NCI-H460 (cell line): ENCODE data around the gene HTATSF1. TPM values are rescaled to one million over a fixed set of nuclear protein-coding genes. Genes with fewer than 3 reads are reported as not detected.

ENCODE experiments used
- DNase-seq: peaks from one replicate; pipeline ENCODE4 v3.0.0-alpha.2; 2016; ENCODE audit warnings: low read depth; ENCODE audit errors: extremely low read depth
- polyA plus RNA-seq: library from polyadenylated mRNA; depleted of rRNA; stranded (reverse); fragments of >200 nt; gene quantifications from 2 replicates; pipeline ENCODE4 v1.2.3, GENCODE V29; 2014; cell fraction: nucleus; rRNA removed
- total RNA-seq: library from RNA; depleted of rRNA; stranded (reverse); fragments of >200 nt; shearing (Covaris generic); gene quantifications from 2 replicates; pipeline ENCODE4 v1.2.3, GENCODE V29; 2014; rRNA removed

HTATSF1 gene, protein sequence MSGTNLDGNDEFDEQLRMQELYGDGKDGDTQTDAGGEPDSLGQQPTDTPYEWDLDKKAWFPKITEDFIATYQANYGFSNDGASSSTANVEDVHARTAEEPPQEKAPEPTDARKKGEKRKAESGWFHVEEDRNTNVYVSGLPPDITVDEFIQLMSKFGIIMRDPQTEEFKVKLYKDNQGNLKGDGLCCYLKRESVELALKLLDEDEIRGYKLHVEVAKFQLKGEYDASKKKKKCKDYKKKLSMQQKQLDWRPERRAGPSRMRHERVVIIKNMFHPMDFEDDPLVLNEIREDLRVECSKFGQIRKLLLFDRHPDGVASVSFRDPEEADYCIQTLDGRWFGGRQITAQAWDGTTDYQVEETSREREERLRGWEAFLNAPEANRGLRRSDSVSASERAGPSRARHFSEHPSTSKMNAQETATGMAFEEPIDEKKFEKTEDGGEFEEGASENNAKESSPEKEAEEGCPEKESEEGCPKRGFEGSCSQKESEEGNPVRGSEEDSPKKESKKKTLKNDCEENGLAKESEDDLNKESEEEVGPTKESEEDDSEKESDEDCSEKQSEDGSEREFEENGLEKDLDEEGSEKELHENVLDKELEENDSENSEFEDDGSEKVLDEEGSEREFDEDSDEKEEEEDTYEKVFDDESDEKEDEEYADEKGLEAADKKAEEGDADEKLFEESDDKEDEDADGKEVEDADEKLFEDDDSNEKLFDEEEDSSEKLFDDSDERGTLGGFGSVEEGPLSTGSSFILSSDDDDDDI
- total RNA-seq = 62.4 and 63.5 TPM in 2 replicates
- 55.7 and 68.4 TPM in 2 replicates for polyA plus RNA-seq

DNA sequence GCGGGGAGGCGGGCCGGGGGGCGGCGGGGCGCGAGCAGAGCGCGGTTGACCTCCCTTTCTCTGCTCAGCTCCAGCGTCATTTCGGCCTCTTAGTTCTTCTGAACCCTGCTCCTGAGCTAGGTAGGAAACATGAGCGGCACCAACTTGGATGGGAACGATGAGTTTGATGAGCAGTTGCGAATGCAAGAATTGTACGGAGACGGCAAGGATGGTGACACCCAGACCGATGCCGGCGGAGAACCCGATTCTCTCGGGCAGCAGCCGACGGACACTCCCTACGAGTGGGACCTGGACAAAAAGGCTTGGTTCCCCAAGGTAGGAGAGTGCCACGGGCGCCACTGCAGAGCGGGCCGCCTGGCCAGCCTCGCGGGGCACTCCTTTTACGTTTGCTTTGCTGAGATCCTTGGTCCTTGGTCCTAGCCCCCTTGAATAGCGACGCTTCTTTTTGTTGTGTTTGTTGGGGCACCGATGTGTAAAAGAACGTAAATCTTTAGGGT, at the start of gene HTATSF1:
Gene HTATSF1, plus strand, starts transcription at position 37 of the 497 bp plus-strand sequence. Its CDS starts 93 bp downstream, at position 130.
- no peak for DNase-seq

DNA sequence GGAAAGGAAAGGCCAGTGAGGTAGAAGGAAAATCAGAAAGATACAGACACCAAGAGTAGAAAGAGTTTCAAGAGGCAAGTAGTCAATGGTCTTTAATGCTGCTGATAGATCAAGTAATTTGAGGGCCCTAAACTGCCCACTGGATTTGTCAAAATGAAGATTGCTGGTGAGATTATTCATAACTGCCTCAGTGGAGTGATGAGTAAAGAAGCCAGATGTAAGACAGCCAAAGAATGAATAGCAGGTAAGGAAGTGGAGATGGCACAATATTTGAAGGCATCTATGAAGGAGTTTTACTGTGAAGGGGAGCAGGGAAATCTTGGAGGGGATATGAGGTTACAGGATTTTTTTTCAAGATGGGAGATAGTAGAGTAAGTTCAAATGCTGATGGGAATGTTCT, 49.4 kb upstream of the HTATSF1 start:
- no peak for DNase-seq

DNA sequence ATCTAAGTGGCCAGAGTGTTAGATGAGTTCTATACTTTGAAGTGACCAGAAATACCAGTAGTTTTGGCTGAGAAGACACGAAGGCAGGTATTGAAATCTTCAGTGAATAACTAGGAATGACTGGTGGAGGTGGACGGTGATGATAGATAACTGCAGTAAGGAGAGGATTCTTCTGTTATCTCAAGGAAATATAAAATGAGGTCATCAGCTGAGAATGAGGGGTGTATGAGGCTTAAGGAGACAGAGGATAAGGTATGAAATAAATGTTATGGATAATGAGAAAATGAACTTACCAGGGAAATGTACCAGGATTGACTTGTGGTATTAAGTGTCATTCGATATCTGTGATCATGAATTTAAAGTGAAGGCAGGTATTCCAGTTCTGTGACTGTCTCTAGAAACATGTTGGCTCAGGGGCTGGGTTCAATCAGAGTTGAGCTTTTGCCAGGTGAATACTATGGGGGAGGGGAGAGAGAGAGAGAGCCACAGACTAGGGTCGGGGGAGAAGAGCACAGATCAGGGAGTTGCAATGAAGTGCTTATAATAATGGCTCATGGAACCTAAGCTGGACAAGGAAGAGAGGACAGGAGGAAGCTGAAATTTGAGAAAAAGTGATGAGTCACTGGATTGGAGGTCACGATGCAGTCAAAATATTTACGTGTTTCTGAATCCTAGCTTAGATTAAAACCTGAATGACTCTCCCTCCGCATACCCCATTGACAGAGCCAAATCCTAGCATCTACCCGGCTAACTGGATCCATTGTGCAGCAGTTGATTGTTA, 47.2 kb upstream of the HTATSF1 start:
- DNase-seq = no peak

DNA sequence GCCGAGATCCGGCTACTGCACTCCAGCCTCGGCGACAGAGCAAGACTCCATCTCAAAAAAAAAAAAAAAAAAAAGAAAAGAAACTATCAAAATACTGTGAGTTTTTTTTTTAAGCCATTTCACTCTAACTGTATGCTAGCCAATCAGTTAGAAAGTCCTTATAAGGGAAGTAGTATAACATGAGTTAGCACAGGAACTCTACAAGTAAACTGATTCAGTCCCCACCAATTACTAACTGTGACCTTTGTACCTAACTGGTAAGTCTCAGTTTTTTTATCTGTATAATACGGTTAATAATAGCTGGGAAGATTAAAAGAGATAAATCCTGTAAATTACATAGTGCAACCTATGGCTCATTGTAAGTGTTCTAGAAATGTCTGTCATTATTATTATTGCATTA, 44.8 kb upstream of the HTATSF1 start:
- no peak for DNase-seq

DNA sequence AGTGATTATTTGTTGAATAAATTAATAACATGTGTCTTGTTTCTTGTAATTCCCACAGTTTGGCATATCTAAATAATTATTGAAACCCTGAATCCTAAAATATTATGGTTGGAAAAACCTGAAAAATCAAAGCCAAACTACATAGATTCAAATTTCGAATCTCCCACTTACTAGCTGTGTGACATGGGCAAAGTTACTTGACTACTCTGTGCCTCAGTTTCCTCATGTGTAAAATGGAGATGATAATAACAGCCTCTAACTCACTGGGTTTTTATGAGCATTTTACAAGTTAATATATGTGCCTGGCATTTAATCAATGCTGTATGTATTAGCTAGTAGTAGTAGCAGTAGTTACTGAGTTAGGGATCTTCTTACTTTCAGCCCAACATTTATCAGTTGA, 44.3 kb upstream of the HTATSF1 start:
- no peak for DNase-seq

DNA sequence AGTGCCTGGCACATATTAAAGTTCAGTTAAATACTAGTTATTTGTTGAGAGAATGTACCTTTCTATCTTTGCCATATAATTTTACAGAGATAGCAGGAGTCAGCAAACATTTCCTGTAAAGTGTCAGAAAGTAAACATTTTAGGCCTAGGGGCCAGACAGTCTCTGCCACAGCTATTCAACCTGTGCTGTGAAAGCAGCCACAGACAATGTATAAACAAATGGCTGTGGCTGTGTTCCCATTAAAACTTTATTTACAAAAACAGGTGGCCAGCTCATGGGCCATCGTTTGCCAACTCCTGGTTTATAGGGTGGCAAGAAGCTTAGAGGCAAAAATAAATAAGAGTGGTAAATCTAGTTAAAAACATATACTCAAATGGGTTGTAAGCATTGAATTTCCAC, 43.6 kb upstream of the HTATSF1 start:
- DNase-seq = no peak

DNA sequence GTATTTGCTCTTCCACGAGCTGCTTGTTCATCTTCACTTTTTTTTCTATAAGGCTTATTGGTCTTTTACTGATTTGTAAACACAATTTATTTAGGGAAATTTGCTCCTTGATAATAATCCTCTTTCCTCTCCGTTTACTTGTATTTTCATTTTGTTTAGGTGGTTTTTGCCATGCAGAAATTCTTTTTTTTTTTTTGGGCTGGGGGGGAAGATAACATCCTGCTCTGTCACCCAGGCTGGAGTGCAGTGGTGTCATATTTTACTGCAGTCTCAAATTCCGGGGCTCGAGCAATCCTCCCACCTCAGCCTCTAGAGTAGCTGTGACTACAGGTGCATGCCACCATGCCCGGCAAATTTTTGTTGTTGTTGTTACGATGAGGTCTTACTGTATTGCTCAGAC, 41.3 kb upstream of the HTATSF1 start:
- DNase-seq = no peak

DNA sequence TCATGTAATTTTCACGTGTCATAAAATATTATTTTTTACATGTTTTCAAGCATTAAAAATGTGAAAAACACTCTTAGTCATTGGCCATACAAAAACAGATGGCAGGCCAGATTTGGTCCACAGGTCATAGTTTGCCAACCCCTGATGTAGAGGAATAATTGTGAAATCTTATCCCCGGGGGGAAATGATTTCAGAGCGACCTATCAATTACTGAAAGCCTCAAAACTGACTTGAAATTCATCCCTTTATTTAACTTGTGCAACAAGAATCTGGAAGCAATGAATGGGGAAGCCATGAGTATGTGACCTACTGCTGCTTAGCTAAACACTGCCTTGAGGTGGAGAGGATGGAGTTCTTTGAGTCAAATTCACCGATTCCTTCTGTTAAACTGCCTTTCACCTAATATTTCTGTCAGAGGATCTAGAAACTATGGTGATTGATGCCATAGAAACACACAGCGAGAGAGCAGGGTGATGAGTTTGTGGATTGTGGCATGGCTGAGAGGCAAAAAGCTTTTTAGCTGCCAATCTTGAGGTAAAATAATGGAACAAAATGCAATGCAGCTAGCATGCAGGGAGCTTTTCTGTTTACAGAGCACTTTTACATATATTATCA, 40.0 kb upstream of the HTATSF1 start:
- no peak for DNase-seq

DNA sequence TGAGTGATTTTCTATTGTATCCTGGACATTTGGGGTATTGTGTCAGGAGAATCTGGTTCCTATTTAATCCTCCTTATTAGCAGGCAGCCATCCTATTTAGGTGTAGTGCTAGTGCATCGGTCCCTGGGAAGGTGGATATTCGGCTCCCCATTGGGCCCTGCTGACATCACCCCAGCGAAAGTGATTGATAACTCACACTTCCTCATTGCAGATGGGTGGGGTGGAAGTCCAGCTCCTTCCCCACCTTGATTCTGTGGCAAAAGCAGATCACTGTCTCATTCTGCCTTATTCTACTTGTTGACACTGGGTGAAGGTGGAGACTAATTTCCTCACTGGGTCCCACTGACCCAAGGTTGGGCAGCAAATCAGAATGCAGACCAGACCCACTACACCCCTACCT, 32.8 kb upstream of the HTATSF1 start:
- no peak for DNase-seq

DNA sequence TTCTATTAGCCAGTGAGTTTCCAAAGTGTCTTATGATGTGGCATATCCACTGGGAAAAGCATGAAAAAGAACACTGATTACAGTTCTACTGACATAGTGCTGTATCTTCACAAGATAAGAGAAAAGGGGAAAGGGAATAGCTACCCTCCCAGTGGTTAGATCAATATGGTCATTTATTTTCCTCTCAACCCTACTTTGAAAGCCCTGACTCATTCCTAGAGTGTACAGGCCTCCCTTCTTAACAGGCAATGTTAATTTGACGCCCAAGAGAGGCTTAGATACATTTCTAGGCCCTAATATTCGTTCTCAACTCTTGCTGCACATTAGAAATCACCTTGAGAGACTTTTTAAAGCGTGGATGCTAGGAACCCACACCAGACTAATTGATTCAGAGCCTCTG, 30.1 kb upstream of the HTATSF1 start:
- DNase-seq = no peak

DNA sequence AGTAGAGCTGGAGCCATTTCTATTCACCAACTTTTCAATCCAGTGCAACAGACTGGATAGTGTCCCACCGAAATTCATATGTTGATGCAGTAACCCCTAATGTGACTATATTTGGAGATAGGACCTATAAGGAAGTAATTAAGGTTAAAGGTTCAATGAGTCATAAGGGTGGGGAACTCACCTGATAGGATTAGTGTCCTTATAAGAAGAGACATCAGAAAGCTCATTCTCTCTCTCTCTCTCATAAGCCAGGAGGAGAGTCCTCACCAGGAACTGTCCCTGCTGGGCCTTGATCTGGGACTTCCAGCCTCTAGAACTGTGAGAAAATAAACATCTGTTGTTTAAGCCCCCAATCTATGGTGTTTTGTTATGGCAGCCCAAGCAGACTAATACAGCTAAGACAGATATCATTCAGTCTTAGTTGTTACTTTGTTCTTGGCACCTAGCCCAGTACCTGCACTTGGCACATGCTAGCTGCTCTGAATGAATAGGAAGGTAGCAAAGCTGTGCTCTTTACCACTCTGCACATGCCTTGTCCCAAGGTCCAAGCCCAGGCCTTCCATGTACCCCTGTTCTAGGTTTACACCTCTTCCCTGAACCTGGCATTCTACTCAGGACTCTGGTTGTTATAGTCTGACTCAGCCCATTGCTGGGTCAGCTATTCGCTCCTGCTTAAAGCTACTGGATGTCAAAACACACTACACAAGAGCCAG, 28.8 kb upstream of the HTATSF1 start:
- no peak for DNase-seq

DNA sequence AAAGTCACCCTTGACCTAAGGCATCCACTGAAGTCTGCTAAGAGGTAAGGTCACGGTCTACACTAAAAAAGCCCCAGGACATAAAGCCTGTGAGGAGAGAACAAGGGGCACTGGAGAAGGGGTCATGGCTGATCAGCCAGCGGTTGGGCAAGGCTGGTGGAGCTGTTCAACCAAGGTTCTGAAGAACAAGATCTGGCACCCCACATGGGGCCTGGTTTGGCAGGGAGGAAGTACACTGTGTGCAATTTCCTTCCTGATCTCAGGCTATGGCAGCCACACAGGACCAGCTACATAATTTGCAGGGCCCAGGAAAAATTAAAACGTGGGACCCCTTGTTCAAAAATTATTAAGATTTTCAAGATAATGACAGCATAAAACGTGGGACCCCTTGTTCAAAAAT, 23.7 kb upstream of the HTATSF1 start:
- DNase-seq = no peak

DNA sequence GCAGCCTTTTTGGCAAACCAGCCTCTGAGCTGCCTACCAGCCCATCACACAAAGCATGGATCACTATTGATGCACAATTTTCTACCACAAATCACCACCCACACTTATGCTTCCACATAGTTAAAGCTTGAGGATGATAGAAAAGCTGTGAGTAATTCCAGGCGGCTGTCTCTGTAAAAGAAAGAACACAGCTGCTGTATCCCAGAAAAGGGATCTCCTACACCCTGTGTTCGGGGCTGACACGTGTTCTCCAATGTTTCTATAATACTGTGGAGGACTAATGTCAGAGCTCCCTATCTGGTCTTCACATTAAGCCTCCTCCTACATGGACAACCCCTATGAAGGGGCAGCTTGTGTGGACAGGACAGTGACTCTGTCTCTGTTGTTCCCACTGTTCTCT, 22.2 kb upstream of the HTATSF1 start:
- DNase-seq = no peak

DNA sequence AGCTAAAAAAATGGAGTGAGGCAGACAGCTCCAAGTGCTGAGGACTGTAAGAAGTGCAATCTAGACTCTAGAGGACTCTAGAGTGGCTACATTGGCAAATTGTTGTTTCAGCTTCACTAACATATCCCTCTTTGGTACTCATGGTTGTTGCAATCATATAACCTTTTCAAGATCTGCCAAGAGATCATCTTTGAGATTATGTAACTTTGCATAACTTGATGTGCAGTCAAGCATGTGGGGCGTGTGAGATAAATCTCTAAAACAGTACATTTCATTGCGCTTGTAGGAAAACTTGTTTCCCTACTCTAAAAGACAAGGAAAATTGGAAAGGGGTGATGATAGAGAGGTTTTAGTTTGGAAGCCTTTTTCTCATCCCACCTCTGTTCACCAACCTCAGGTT, 20.9 kb upstream of the HTATSF1 start:
- DNase-seq = no peak

DNA sequence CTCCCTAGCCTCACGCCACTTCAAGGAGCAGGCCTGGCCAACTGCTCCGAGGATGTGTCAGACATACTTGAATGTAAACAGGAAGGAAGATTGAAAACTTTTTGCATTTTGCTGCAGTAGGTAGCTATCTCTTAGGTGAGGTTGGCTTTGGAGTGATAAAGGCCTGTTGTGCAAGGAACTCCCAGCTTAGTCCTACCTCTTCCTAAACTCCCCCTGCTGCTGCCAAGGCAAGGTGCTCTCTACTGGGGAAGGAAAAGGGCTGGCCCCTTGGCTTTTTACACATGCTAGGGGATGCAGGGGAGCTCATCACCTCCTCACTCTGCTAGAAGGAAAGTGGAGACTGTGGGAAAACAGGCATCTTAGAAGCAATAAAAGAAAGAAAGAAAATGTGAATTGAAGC, 20.4 kb upstream of the HTATSF1 start:
- DNase-seq = no peak

DNA sequence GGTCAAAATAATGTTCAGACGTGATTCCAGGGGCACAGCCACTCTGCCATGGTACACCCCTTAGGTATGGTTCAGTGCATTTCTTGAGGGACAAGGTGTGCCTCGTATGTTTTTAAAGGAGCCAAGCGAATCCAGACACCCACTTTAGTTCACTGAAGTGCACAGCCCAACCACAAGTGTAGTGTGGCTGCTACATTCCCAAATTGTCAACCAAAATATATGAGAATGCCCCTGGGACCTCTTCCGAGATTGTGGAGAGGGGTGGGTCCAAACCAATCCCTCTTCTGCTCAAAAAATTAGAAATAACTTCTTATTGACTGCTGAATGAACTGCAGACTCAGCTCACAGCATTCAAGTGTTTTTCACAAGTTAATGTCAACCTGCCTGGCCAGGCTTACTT, 17.0 kb upstream of the HTATSF1 start:
- DNase-seq = no peak

DNA sequence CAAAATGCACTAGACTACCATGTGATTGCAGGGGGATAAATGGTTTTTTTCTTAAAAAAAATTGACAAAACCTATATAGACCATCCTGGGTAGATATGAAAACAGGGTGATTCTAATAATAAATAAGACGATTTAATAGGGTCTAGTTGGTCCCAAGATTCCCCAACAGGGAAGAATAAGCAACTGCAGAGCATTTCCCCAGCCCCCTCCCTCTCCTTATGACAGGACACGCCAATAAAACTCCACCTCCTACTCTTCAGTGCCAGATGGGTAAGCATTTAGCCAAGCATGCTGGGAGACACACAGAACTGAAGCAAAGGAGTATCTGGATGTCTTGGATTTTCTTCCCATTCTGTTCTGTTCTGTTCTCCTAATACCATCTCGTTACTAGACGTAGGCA, 9.7 kb upstream of the HTATSF1 start, which contains the start of gene BRS3:
Gene BRS3, plus strand, starts transcription at position 301 of the 400 bp plus-strand sequence. CDS start 168 bp downstream, outside the sequence.
- no peak for DNase-seq

DNA sequence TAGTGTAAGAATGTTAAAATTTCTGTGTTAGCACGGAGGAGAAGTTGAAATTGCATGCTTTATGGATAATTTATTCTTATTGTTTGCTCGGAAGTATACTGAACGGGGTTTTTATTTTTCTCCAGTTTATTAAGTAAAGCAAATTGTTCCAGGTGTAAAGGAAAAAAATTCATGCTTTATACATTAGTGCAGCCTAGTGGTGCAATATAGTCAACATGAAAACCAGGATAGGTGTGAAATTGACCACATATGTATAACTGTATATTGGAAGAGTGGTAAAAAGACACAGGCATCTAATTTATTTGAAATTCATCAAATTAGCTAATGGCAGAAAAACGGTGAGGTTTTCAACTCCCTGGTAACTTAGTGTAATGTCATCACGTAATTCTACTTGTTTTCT, 8.7 kb upstream of the HTATSF1 start:
- DNase-seq = no peak

DNA sequence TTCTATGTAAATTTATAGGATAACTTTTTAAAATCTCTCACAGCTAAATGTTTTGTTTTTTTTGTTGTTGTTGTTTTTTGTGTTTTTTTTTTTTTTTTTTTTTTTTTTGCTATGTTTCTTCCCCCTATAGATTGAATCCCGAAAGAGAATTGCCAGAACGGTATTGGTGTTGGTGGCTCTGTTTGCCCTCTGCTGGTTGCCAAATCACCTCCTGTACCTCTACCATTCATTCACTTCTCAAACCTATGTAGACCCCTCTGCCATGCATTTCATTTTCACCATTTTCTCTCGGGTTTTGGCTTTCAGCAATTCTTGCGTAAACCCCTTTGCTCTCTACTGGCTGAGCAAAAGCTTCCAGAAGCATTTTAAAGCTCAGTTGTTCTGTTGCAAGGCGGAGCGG, 5.6 kb upstream of the HTATSF1 start:
- DNase-seq = no peak

DNA sequence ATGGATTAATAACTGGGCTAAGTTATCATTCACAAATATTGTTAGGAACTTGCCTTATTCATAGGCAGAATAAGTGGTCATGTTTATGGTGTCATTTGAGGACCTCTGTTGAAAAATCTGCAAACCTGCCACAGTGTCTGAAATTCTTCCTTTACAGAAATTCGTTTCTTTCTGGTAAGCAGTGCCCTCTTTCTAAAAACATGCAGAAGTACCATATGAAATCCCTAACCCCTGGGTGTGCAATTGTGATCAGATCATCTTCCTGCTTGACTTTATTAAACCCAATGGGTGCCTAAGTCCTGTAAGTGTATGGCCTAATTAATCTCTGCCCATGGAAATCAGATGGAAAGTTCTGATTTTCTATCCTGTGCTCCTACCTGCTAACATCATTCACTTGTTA, 4.4 kb upstream of the HTATSF1 start:
- DNase-seq = no peak
